ENCODE results near the gene ATL2. TPM values are rescaled to one million over a fixed set of nuclear protein-coding genes. Genes with fewer than 3 reads are reported as not detected.
A peak's percentile ranks its signal among the peaks of the same experiment; 100 is the strongest.

Gene ATL2
- total RNA-seq, 1 donor from 2014 or later = 139 TPM

GRCh38 chr2:38244301-38244700 is 132.8 kb downstream of the ATL2 start:
- Histone ChIP-seq H3K27me3 (ENCODE audit: control insufficient read depth, insufficient read depth, low read length) (no peaks in the 10 kb centered on the region), H3K4me3 (ENCODE audit: low read depth, low read length) (no peak overlapping the region), H3K36me3 (ENCODE audit: control insufficient read depth, insufficient read depth, low read length) (no peaks in the 10 kb centered on the region)
- DNase-seq (ENCODE audit: low read depth) (no peak), FAIRE-seq (peak; percentile 32)
- no peak for TF ChIP-seq CTCF (IDR thresholded peaks at IDR 0.05; ENCODE audit: insufficient read depth, low read length, severe bottlenecking)

Other genes starting within 250 kb of the ATL2 start
- gene HNRNPLL, start 225.7 kb upstream of the ATL2 start, total RNA-seq = 29.7 and 32.4 TPM in 2 replicates